ENCODE measurements around the gene SPSB1. TPM values are rescaled to one million over a fixed set of nuclear protein-coding genes. Genes with fewer than 3 reads are reported as not detected.

SPSB1 gene
- polyA plus RNA-seq, 1 donor (not counting 4 experiments of a cell fraction or from before 2014, with no cell fraction given), result 19.8 TPM

DNA sequence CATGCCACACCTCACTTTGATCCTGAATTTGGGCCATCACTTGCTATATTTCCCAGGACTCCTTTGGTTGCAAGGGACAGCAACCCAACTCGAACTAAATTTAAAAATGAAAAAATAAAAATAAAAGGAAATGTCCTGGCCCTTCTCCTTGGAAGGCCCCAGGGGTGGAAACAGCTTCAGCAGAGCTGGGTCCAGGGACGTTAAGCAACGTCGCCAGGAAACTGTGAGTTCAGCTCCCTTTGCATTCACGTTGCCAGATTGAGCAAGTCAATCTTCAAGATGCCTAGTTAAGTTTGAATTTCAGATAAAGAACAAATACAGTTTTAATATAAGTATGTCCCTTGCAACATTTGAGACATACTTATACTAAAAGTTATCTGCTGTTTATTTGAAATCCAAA lies 14.6 kb upstream of the SPSB1 start:
- Histone ChIP-seq H3K4me2 (ENCODE audit: control insufficient read depth, extremely low read depth, insufficient read depth, low read depth, low read length) (no peak overlapping the region), H2AFZ (ENCODE audit: control insufficient read depth, low read length) (no peak overlapping the region), H3K27ac (ENCODE audit: control insufficient read depth, insufficient read depth, low read length) (no peak overlapping the region), H3K27me3 (ENCODE audit: control insufficient read depth, extremely low read depth, insufficient read depth, low read length) (no peaks in the 10 kb centered on the region), H3K79me2 (ENCODE audit: control insufficient read depth, insufficient read depth, low read length) (no peaks in the 10 kb centered on the region), H3K36me3 (ENCODE audit: control insufficient read depth in 2 of 2, extremely low read depth in 1 of 2, insufficient read depth in 2 of 2, low read length in 2 of 2) (no peaks in the 10 kb centered on the region), H3K9me1 (ENCODE audit: control insufficient read depth, extremely low read depth, insufficient read depth, low read length) (no peaks in the 10 kb centered on the region), H3K4me1 (ENCODE audit: control insufficient read depth, extremely low read depth, insufficient read depth, low read length) (peaks cover 31% of the 10 kb centered on the region), H3K9me3 (ENCODE audit: control insufficient read depth, low read depth, low read length) (no peaks in the 10 kb centered on the region), H4K20me1 (ENCODE audit: control insufficient read depth, extremely low read depth, insufficient read depth, low read length) (no peaks in the 10 kb centered on the region), H3K4me3 (ENCODE audit: control insufficient read depth in 2 of 3, extremely low read depth in 1 of 3, insufficient read depth in 2 of 3, low read depth in 1 of 3, low read length in 3 of 3) (no peak overlapping the region), H3K9ac (ENCODE audit: control insufficient read depth, extremely low read depth, insufficient read depth, low read length) (no peak overlapping the region)
- no peak for DNase-seq (ENCODE audit: low read depth, low spot score)
- FAIRE-seq, result no peak
- TF ChIP-seq, protein P1, sequence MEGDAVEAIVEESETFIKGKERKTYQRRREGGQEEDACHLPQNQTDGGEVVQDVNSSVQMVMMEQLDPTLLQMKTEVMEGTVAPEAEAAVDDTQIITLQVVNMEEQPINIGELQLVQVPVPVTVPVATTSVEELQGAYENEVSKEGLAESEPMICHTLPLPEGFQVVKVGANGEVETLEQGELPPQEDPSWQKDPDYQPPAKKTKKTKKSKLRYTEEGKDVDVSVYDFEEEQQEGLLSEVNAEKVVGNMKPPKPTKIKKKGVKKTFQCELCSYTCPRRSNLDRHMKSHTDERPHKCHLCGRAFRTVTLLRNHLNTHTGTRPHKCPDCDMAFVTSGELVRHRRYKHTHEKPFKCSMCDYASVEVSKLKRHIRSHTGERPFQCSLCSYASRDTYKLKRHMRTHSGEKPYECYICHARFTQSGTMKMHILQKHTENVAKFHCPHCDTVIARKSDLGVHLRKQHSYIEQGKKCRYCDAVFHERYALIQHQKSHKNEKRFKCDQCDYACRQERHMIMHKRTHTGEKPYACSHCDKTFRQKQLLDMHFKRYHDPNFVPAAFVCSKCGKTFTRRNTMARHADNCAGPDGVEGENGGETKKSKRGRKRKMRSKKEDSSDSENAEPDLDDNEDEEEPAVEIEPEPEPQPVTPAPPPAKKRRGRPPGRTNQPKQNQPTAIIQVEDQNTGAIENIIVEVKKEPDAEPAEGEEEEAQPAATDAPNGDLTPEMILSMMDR (optimal IDR thresholded peaks at IDR 0.05 in 1 of 3, IDR thresholded peaks at IDR 0.05 in 1 of 3, conservative IDR thresholded peaks at IDR 0.05 in 1 of 3; ENCODE audit: extremely low read depth in 1 of 3, insufficient read depth in 2 of 3, low read length in 3 of 3), result no peak
- TF ChIP-seq EZH2 (IDR thresholded peaks at IDR 0.05; ENCODE audit: low read length), result no peak
- dilution Hi-C loops (cut with MboI; ENCODE audit: extremely low pct_ligation_motif_present, low sequenced_read_pairs), result no loop called here

DNA sequence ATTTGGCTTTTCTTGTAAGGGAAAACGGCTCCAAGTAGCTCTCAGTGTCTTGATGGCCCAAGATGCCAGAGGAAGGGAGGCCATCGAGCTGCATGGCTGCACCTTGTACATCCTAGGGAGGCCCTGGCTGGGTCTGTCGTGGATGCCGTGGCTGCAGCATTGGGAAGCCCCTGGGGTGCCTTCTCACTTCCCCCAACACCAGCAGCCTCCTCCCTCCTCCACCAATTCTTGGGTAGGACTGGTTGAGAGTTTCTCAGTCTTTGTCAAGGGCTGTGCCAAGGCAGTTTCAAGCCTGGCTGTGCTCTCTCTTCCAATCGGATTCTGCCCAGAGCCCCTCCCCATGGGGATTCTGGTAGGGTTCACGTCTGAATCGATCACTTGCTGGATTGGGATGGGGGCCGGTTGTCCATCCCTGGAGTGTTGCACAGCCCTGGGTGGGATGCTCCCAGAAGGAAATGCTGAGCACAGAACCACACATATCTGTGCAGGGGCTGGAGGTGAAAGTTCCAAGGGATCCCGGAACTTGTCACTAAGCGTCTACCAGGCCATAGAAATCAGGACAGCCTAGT lies 14.0 kb upstream of the SPSB1 start:
- H3K9me3 ChIP-seq (ENCODE audit: control insufficient read depth, low read depth, low read length), result no peaks in the 10 kb centered on the region
- no peak overlapping the region for H3K4me2 ChIP-seq (ENCODE audit: control insufficient read depth, extremely low read depth, insufficient read depth, low read depth, low read length)
- H4K20me1 ChIP-seq (ENCODE audit: control insufficient read depth, extremely low read depth, insufficient read depth, low read length), result no peaks in the 10 kb centered on the region
- TF ChIP-seq, protein P1 (optimal IDR thresholded peaks at IDR 0.05 in 1 of 3, IDR thresholded peaks at IDR 0.05 in 1 of 3, conservative IDR thresholded peaks at IDR 0.05 in 1 of 3; ENCODE audit: extremely low read depth in 1 of 3, insufficient read depth in 2 of 3, low read length in 3 of 3), result no peak
- no peak for TF ChIP-seq EZH2 (IDR thresholded peaks at IDR 0.05; ENCODE audit: low read length)
- peaks cover 31% of the 10 kb centered on the region for H3K4me1 ChIP-seq (ENCODE audit: control insufficient read depth, extremely low read depth, insufficient read depth, low read length)
- H3K9me1 ChIP-seq (ENCODE audit: control insufficient read depth, extremely low read depth, insufficient read depth, low read length), result no peaks in the 10 kb centered on the region
- H3K79me2 ChIP-seq (ENCODE audit: control insufficient read depth, insufficient read depth, low read length), result no peaks in the 10 kb centered on the region
- no peaks in the 10 kb centered on the region for H3K36me3 ChIP-seq (ENCODE audit: control insufficient read depth in 2 of 2, extremely low read depth in 1 of 2, insufficient read depth in 2 of 2, low read length in 2 of 2)
- H3K4me3 ChIP-seq (ENCODE audit: control insufficient read depth in 2 of 3, extremely low read depth in 1 of 3, insufficient read depth in 2 of 3, low read depth in 1 of 3, low read length in 3 of 3), result no peak overlapping the region
- no peak overlapping the region for H3K9ac ChIP-seq (ENCODE audit: control insufficient read depth, extremely low read depth, insufficient read depth, low read length)
- dilution Hi-C loops (cut with MboI; ENCODE audit: extremely low pct_ligation_motif_present, low sequenced_read_pairs), result no loop called here
- H3K27me3 ChIP-seq (ENCODE audit: control insufficient read depth, extremely low read depth, insufficient read depth, low read length), result no peaks in the 10 kb centered on the region
- no peak for DNase-seq (ENCODE audit: low read depth, low spot score)
- no peak for FAIRE-seq
- no peak overlapping the region for H3K27ac ChIP-seq (ENCODE audit: control insufficient read depth, insufficient read depth, low read length)
- no peak overlapping the region for H2AFZ ChIP-seq (ENCODE audit: control insufficient read depth, low read length)

Data from keratinocyte (primary cell).